ENCODE measurements around the gene ORC1. TPM values are rescaled to one million over a fixed set of nuclear protein-coding genes. Genes with fewer than 3 reads are reported as not detected.

Gene ORC1
- total and polyA plus RNA-seq, 2 experiments from 2014 or later: 1.4 to 1.9 TPM

GRCh38 chr1:52435650-52436049 lies 31.4 kb upstream of the ORC1 start:
- no peaks in the 10 kb centered on the region for H3F3A ChIP-seq (ENCODE audit: insufficient read depth)
- H3K79me2 ChIP-seq (ENCODE audit: insufficient read depth): no peaks in the 10 kb centered on the region
- H4K20me1 ChIP-seq (ENCODE audit: insufficient read depth): no peaks in the 10 kb centered on the region
- no peak for TF ChIP-seq EZH2phosphoT487 (IDR thresholded peaks at IDR 0.05; ENCODE audit: insufficient read depth, low read depth)
- no peak for TF ChIP-seq EZH2 (IDR thresholded peaks at IDR 0.05; ENCODE audit: insufficient read depth, poor library complexity, severe bottlenecking)
- no peaks in the 10 kb centered on the region for H3K27me3 ChIP-seq (replicated peaks; ENCODE audit: insufficient read depth)
- no peak overlapping the region for H3K27ac ChIP-seq
- in situ Hi-C loops (cut with MboI): no loop called here
- no peak for DNase-seq
- no peaks in the 10 kb centered on the region for H3K9me2 ChIP-seq (ENCODE audit: insufficient read depth)
- no peak overlapping the region for H3K4me3 ChIP-seq
- peaks cover 24% of the 10 kb centered on the region; the same call in 1 of the 2 replicates for H3K36me3 ChIP-seq (ENCODE audit: low read depth)
- H2AFZ ChIP-seq: no peak overlapping the region
- no peaks in the 10 kb centered on the region for H3K4me1 ChIP-seq (ENCODE audit: insufficient read depth)
- 83 to 94% methylated on average over 1 of the region's 1 CpG for WGBS, 2 experiments (ENCODE audit: low coverage in 1 of 2, low lambda C conversion rate in 2 of 2, missing lambda C conversion rate in 2 of 2)
- no peaks in the 10 kb centered on the region for H3K9me3 ChIP-seq (ENCODE audit: low read depth)
- H3K9ac ChIP-seq: no peak overlapping the region
- no peak overlapping the region for H3K4me2 ChIP-seq (ENCODE audit: unreplicated experiment)

DNA sequence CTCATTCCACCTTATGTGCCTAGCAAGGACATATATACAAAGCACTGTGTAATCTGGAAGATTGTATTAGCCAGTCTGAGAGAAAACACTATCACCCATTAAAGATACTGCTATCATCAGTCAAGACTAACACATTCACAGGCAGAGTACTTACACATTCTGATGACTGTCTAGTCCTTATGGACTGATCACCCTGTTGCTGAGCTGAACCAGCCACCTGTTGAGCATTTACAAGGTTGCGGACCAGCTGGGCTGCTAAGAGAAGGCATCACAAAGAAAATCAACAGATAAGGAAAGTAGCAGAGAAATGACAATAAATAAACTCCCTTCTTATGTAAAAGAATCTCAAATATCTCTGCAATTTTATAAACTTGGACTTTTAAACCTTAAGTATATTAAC lies 31.0 kb upstream of the ORC1 start:
- no peaks in the 10 kb centered on the region for H3K9me2 ChIP-seq (ENCODE audit: insufficient read depth)
- no peaks in the 10 kb centered on the region for H3K27me3 ChIP-seq (replicated peaks; ENCODE audit: insufficient read depth)
- in situ Hi-C loops (cut with MboI): no loop called here
- no peaks in the 10 kb centered on the region for H3F3A ChIP-seq (ENCODE audit: insufficient read depth)
- H3K4me2 ChIP-seq (ENCODE audit: unreplicated experiment): no peak overlapping the region
- H3K9me3 ChIP-seq (ENCODE audit: low read depth): no peaks in the 10 kb centered on the region
- WGBS, 2 experiments (ENCODE audit: low coverage in 1 of 2, low lambda C conversion rate in 2 of 2, missing lambda C conversion rate in 2 of 2): 100% methylated on average over 1 of the region's 1 CpG
- DNase-seq: no peak
- H2AFZ ChIP-seq: no peak overlapping the region
- no peaks in the 10 kb centered on the region for H4K20me1 ChIP-seq (ENCODE audit: insufficient read depth)
- TF ChIP-seq EZH2 (IDR thresholded peaks at IDR 0.05; ENCODE audit: insufficient read depth, poor library complexity, severe bottlenecking) (no peak), EZH2phosphoT487 (IDR thresholded peaks at IDR 0.05; ENCODE audit: insufficient read depth, low read depth) (no peak)
- H3K27ac ChIP-seq: no peak overlapping the region
- peaks cover 27% of the 10 kb centered on the region for H3K36me3 ChIP-seq (ENCODE audit: low read depth)
- H3K4me3 ChIP-seq: no peak overlapping the region
- H3K79me2 ChIP-seq (ENCODE audit: insufficient read depth): no peaks in the 10 kb centered on the region
- no peak overlapping the region for H3K9ac ChIP-seq
- no peaks in the 10 kb centered on the region for H3K4me1 ChIP-seq (ENCODE audit: insufficient read depth)

GRCh38 chr1:52432807-52433206 lies 28.6 kb upstream of the ORC1 start:
- H3K27ac ChIP-seq: no peak overlapping the region
- DNase-seq: no peak
- in situ Hi-C loops (cut with MboI): no loop called here
- WGBS, 2 experiments (ENCODE audit: low coverage in 1 of 2, low lambda C conversion rate in 2 of 2, missing lambda C conversion rate in 2 of 2): 94 to 97% methylated on average over 8 of the region's 8 CpGs
- peaks cover 33% of the 10 kb centered on the region for H3K36me3 ChIP-seq (ENCODE audit: low read depth)
- no peaks in the 10 kb centered on the region for H4K20me1 ChIP-seq (ENCODE audit: insufficient read depth)
- H3K9me2 ChIP-seq (ENCODE audit: insufficient read depth): no peaks in the 10 kb centered on the region
- H2AFZ ChIP-seq: no peak overlapping the region
- H3K9me3 ChIP-seq (ENCODE audit: low read depth): no peaks in the 10 kb centered on the region
- no peak overlapping the region for H3K4me3 ChIP-seq
- no peaks in the 10 kb centered on the region for H3K27me3 ChIP-seq (replicated peaks; ENCODE audit: insufficient read depth)
- no peak for TF ChIP-seq EZH2phosphoT487 (IDR thresholded peaks at IDR 0.05; ENCODE audit: insufficient read depth, low read depth)
- TF ChIP-seq EZH2 (IDR thresholded peaks at IDR 0.05; ENCODE audit: insufficient read depth, poor library complexity, severe bottlenecking): no peak
- no peak overlapping the region for H3K9ac ChIP-seq
- no peak overlapping the region for H3K4me2 ChIP-seq (ENCODE audit: unreplicated experiment)
- H3F3A ChIP-seq (ENCODE audit: insufficient read depth): peaks cover under 1% of the 10 kb centered on the region; the same call in 1 of the 2 replicates
- no peaks in the 10 kb centered on the region for H3K79me2 ChIP-seq (ENCODE audit: insufficient read depth)
- no peaks in the 10 kb centered on the region for H3K4me1 ChIP-seq (ENCODE audit: insufficient read depth)

GRCh38 chr1:52427152-52427551 lies 22.9 kb upstream of the ORC1 start:
- H3K4me3 ChIP-seq: no peak overlapping the region
- TF ChIP-seq EZH2 (IDR thresholded peaks at IDR 0.05; ENCODE audit: insufficient read depth, poor library complexity, severe bottlenecking) (no peak), EZH2phosphoT487 (IDR thresholded peaks at IDR 0.05; ENCODE audit: insufficient read depth, low read depth) (no peak)
- peaks cover 39% of the 10 kb centered on the region for H3F3A ChIP-seq (ENCODE audit: insufficient read depth)
- H3K9me3 ChIP-seq (ENCODE audit: low read depth): no peaks in the 10 kb centered on the region
- 97 to 100% methylated on average over 1 of the region's 1 CpG for WGBS, 2 experiments (ENCODE audit: low coverage in 1 of 2, low lambda C conversion rate in 2 of 2, missing lambda C conversion rate in 2 of 2)
- H3K27me3 ChIP-seq (replicated peaks; ENCODE audit: insufficient read depth): no peaks in the 10 kb centered on the region
- H4K20me1 ChIP-seq (ENCODE audit: insufficient read depth): no peaks in the 10 kb centered on the region
- H3K79me2 ChIP-seq (ENCODE audit: insufficient read depth): no peaks in the 10 kb centered on the region
- no peak overlapping the region for H3K27ac ChIP-seq
- peaks cover 15% of the 10 kb centered on the region for H3K4me1 ChIP-seq (ENCODE audit: insufficient read depth)
- no peak for DNase-seq
- H3K9me2 ChIP-seq (ENCODE audit: insufficient read depth): no peaks in the 10 kb centered on the region
- peaks cover 25% of the 10 kb centered on the region for H3K36me3 ChIP-seq (ENCODE audit: low read depth)
- H3K9ac ChIP-seq: no peak overlapping the region
- H2AFZ ChIP-seq: no peak overlapping the region
- in situ Hi-C loops (cut with MboI): no loop called here
- no peak overlapping the region for H3K4me2 ChIP-seq (ENCODE audit: unreplicated experiment)

- Histone ChIP-seq H3K9ac (no peak overlapping the region), H3K36me3 (ENCODE audit: low read depth) (peaks cover 27% of the 10 kb centered on the region), H3K27ac (peak overlapping the region; percentile 21), H2AFZ (no peak overlapping the region), H3F3A (ENCODE audit: insufficient read depth) (peaks cover 44% of the 10 kb centered on the region), H3K79me2 (ENCODE audit: insufficient read depth) (no peaks in the 10 kb centered on the region), H4K20me1 (ENCODE audit: insufficient read depth) (no peaks in the 10 kb centered on the region), H3K4me2 (ENCODE audit: unreplicated experiment) (peak overlapping the region; percentile 24), H3K9me2 (ENCODE audit: insufficient read depth) (no peaks in the 10 kb centered on the region), H3K9me3 (ENCODE audit: low read depth) (no peaks in the 10 kb centered on the region), H3K4me3 (no peak overlapping the region), H3K4me1 (ENCODE audit: insufficient read depth) (peaks cover 15% of the 10 kb centered on the region), H3K27me3 (replicated peaks; ENCODE audit: insufficient read depth) (no peaks in the 10 kb centered on the region)
- in situ Hi-C loops (cut with MboI): no loop called here
- peak; percentile 61 for DNase-seq
- TF ChIP-seq EZH2 (IDR thresholded peaks at IDR 0.05; ENCODE audit: insufficient read depth, poor library complexity, severe bottlenecking) (no peak), EZH2phosphoT487 (IDR thresholded peaks at IDR 0.05; ENCODE audit: insufficient read depth, low read depth) (no peak)
- WGBS, 2 experiments (ENCODE audit: low coverage in 1 of 2, low lambda C conversion rate in 2 of 2, missing lambda C conversion rate in 2 of 2): 52 to 58% methylated on average over 3 of the region's 3 CpGs
These were observed 22.1 kb upstream of the ORC1 start for GRCh38 chr1:52426371-52426770.
